SKM-1 treated with dmso at 0.1 percent for 144 hours (cell line): ENCODE data around the gene TPST1.
A peak's percentile ranks its signal among the peaks of the same experiment; 100 is the strongest.
"Not testable (repeated sequence)": the region's sequence is repeated elsewhere in the genome, so short reads cannot be mapped to it uniquely, and the experiment has no call there.

Experiments used
- DNase-seq: peaks from one replicate; lab custom pipeline; 2025; ENCODE audit not compliant: unreplicated experiment; lab: John Stamatoyannopoulos, UW

Gene TPST1

DNA sequence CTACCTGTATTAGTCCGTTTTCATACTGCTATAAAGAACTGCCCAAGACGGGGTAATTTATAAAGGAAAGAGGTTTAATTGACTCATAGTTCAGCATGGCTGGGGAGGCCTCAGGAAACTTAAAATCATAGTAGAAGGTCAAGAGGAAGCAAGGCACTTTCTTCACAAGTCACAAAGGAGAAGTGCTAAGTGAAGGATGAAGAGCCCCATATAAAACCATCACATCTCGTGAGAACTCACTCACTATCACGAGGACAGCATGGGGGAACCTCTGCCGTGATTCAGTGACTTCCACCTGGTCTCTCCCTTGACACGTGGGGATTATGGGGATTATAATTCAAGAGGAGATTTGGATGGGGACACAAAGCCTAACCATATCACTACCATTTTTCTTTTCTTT is 119.9 kb downstream of the TPST1 start:
- DNase-seq, result peak; percentile 67

GRCh38 chr7:66326501-66327215 is 121.5 kb downstream of the TPST1 start:
- no peak for DNase-seq

- DNase-seq, result no peak
Observed at GRCh38 chr7:66330961-66331360, 125.8 kb downstream of the TPST1 start.

DNA sequence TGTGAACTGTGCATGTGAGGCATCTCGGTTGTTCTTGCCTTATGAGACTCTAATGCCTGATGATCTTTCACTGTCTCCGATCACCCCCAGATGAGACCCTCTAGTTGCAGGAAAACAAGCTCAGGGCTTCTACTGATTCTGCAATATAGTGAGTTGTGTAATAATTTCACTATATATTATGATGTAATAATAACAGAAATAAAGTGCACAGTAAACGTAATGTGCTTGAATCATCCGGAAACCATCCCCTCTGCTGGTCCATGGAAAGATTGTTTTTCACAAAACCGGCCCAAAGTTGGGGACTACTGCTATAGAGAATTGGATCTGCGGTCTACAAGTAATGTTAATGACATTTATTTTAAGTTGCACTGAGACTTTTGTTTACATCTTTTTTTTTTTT is 126.7 kb downstream of the TPST1 start:
- no peak for DNase-seq

DNA sequence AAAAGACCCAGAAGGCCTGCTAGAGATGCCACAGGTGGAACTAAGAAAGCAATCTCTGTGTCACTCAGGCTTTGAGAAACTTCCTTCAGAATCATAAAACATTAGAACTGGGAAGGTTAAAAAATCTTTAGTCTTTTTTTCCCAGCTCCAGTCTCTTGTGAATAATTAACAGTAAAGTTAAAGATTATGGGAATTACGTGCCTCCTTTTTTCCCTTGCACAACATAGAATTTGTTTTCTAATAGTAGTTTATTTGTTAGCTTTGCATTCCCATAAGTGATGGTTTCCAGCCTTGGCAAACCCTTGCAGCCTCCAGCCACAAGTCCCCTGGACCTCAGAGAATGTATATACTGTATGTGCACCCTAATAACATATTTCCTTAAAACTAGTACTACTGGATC is 128.3 kb downstream of the TPST1 start:
- DNase-seq, result no peak

DNA sequence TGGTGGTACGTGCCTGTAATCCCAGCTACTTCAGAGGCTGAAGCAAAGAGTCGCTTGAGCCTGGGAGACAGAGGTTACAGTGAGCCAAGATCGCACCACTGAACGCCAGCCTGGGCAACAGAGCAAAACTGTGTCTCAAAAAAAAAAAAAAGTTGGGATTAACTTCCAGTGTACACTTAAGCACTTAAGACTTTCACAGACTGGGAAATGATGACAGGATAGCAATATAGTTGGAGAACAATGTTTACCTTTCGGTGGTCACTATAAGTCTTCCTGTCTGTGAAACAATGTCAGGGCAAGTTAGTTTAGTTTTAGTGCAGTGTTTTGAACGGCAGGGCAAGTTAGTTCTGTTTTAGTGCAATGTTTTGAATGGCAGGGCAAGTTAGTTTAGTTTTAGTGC is 130.2 kb downstream of the TPST1 start:
- DNase-seq, result no peak

GRCh38 chr7:66336760-66337159 is 131.6 kb downstream of the TPST1 start:
- DNase-seq, result no peak

DNA sequence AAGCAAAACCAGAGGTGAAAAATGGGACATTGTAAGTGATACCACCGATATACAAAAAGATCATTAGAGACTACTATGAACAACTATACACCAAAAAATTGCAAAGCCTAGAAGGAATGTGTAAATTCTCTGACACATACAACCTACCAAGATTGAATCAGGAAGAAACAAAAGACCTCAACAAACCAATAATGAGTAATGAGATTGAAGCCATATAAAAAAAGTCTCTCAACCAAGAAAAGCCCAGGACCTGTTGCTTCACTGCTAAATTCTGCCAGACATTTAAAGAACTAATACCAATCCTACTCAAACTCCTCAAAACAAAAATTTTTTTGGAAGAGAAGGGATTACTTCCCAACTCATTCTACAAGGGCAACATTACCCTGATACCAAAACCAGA is 134.0 kb downstream of the TPST1 start:
- no peak for DNase-seq

DNA sequence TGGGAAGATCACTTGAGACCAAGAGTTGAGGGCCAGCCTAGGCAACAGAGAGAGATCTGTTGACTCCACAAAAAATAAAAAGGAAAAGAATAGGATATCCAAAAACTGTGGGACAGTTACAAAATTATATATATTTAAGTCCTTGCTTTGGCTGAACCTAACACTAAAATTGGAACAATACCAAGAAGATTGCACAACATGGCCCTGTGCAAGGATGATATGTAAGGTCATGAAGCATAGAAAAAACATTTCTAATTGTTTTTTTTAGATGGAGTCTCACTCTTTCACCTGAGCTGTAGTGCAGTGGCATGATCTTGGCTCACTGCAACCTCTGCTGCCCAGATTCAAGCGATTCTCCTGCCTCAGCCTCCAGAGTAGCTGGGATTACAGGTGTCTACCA is 139.0 kb downstream of the TPST1 start:
- DNase-seq, result no peak

GRCh38 chr7:66348531-66348930 is 143.4 kb downstream of the TPST1 start:
- no peak for DNase-seq

- DNase-seq, result peak; percentile 96
Observed at GRCh38 chr7:66348959-66349358, 143.8 kb downstream of the TPST1 start.

DNA sequence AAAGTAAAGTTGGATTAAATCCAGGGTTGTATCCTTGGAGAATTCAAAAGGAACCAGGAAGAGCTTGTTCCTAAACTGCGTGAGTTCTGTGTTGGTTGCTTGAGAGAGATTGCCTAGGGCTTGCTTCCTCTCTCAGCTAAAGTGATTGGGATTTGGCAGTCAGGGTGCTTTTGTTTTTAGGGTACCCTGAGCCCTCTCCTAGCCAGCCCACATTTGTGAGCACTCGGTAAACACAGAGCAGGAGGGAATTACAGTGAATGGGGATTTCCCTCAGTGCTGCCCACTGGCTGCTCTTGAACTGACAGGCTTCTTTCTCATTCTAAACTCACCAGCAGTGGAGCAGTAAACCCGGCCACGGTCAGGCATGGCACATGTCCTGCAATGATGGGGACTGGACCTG is 146.9 kb downstream of the TPST1 start:
- DNase-seq, result no peak

DNA sequence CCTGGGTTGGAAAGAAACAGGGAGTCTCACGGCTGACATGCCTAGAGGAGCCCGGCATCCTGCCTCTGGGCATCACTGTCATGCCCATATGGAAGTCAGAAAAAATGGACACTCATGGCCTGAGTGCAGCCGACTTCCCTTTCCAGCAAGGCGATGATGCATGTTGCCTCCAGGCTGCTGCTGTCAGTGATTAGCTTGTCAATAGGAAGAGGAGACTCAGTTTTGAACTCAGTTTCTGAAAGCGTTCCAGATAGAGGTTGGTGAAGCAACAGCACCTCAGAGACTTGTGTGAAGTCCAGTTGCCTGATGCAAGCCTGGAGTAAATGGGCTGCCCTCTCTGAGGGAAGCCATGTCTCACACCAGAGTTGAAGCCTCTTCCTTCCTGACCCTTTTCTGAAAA is 148.4 kb downstream of the TPST1 start:
- DNase-seq, result peak; percentile 37

GRCh38 chr7:66355756-66356155 is 150.6 kb downstream of the TPST1 start:
- no peak for DNase-seq

- no peak for DNase-seq
Observed at GRCh38 chr7:66356277-66356721, 151.2 kb downstream of the TPST1 start.

DNA sequence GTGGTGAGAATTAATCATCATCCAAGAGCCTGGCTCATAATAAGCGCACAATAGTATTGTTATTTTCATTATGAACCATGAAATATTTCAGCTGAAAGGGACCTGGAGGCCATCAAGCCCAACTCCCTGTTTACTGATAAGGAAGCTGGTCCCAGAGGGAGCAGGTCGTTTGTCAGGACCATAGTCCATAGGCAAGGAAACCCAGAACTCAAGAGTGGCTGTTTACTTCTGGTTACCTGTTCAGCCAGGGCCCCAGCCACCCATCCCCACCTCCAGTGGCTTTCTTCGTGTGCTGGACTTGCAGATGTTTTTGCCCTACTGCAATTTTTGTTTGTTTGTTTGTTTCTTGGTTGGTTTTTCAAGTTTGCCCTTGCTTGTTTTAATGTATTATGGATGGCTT is 152.0 kb downstream of the TPST1 start:
- DNase-seq, result no peak

DNA sequence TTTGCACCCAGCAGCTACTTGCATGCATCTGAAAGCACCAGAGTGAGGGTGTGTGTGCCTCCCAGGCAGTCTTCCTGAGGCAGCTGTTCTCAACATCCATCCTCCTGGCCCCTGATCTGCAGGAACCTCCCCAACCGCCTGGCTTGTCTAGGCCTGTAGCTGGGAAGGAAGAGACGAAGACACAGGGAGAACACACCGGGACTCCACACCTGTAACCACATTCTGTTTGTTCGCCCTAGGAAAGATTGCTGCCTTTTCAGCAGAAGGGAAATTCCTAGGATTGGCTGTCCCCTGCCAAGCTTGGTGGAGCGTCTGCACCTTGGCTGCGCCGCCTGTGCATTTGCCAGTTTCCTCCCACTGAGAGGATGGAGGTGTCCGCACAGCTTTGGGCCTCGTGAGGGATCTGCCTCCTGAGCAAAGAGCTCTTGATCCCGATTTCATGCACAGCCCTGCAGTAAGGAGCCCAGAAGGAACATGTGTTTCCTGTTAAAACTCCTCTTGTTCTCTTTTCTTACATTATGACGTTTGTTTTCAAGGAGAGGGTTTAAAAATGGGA is 154.6 kb downstream of the TPST1 start:
- DNase-seq, result no peak

DNA sequence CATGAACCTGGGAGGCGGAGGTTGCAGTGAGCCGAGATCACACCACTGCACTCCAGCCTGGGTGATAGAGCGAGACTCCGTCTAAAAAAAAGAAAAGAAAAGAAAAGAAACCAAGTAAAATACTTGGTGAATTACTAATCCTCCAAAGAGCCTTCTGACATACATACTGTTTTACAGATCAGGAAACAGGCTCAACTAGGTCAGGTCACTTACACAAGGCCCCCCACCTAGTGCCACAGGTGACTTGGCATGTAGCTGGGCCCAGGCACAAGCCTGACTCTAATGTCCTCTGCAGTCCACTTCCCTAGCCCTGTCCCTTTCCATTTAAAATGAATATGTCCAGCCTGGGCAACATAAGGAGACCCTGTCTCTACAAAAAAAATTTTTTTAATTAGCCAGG is 157.0 kb downstream of the TPST1 start:
- no peak for DNase-seq

DNA sequence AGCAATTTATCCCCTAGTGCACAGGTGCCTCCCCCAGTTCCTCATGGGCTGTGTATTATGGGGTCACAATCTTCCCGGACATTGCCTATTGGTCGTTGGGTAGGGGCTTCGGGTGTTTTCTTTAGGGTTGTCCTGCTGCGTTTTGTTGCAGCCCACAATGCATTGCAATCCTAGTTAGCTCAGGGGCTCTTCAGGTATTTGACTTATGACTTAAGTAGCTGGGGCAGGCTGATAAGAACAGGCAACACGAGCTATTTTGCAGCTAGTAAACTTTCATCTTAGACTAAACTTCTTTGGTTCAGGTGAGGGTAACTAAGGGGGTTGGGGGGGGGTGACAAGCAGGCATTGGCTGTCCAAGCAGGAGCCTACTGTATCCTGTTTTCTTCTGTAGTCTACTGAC is 158.5 kb downstream of the TPST1 start:
- no peak for DNase-seq

- not testable (repeated sequence) for DNase-seq
Observed at GRCh38 chr7:66365031-66365430, 159.9 kb downstream of the TPST1 start.

GRCh38 chr7:66371096-66371824 is 166.1 kb downstream of the TPST1 start:
- DNase-seq, result no peak

DNA sequence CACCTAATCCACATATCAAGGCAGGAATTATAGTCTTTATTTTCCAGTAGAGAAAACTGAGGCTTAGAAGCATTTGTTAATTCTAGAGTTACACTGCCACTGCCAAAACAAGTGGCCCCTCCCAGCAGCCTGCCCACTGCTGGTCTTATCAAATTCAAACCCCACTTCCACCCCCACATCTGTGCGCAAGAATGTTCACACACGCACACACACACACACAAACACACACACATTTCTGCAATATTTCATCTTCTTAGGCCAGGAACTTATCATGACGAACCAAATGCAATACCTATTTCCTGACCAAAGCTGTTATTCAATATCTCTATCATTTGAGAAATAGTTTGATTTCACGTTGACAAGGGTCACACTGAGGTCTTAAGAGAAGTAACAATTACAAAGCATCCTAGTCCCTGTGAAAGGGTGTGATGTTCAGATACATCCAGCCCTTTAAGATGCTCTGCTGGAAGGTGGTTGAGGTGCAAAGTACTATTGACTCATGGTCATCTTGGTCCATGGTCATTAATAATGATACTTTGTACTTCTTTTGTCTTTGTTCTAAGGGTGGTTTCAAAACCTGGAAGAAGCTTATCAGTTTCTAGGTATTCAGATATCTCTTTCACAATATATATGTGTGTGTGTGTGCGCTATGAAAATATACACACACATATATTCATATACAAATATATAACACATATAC is 169.2 kb downstream of the TPST1 start:
- not testable (repeated sequence) for DNase-seq
